ES-I3 (cell line): ENCODE measurements around the gene NR1H4.
"Not testable (repeated sequence)": the region's sequence is repeated elsewhere in the genome, so short reads cannot be mapped to it uniquely, and the experiment has no call there.

Experiments used
- H3K36me3 ChIP-seq: 2 replicates; pipeline ENCODE4 v1.6.1; 2013; ENCODE audit warnings: mild to moderate bottlenecking, low read length, control low read depth, moderate library complexity; ENCODE audit not compliant: insufficient read depth
- H3K4me1 ChIP-seq: 2 replicates; pipeline ENCODE4 v1.6.1; 2013; ENCODE audit warnings: mild to moderate bottlenecking, control low read depth, low read length; ENCODE audit not compliant: insufficient read depth
- H3K9ac ChIP-seq: 2 replicates; pipeline ENCODE4 v1.6.1; 2013; ENCODE audit warnings: low read depth, mild to moderate bottlenecking, low read length, moderate library complexity
- H3K9me3 ChIP-seq: 2 replicates; pipeline ENCODE4 v1.6.1; 2013; ENCODE audit warnings: mild to moderate bottlenecking, low read length, moderate library complexity; ENCODE audit not compliant: control insufficient read depth, insufficient read depth

NR1H4 gene

DNA sequence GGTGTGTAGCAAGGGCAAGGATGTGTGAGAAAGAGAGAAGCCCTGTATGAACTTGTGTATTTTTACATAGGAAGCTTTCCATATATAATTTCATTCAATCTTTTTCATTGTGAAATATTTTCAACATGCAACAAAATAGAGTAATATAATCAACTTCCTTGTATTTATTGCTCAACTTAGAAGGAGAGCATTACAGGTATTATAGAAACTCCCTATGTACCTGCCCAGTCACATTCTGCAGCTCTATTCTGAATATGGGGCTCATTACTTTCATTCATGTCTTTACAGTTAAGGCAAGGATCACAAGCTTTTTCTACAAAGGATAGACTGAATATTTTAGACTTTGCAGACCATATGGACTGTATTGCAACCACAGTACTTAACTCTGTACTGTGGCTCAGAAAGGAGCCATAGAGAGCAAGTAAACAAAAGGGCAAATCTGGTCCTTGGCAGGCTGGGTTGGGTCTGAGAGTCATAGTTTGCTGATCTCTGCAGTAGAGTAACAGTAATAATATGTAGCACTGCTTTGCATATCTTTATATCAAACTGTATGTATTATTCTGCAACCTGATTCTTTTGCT, 11.3 kb downstream of the NR1H4 start:
- Histone ChIP-seq H3K4me1 (no peaks in the 10 kb centered on the region), H3K36me3 (no peaks in the 10 kb centered on the region), H3K9me3 (no peaks in the 10 kb centered on the region), H3K9ac (no peak overlapping the region)

DNA sequence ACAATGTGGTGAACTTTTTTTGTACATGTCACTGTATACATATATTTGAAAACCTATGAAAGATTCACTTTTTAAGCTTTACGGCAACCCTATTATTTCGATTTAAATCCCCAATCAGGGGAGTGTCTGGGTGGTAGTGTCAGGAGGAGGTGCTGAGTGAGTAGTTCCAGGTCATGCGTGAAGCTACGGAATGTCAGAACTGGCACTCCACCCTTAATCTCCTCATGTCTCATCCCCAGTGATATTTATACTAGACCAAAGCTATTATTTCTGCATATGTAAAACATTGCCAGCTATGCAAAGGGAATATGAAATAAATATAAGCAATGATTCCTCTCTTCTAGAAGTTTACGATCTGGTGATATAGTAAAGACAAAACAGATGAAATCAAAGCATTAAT, 12.3 kb downstream of the NR1H4 start:
- no peaks in the 10 kb centered on the region for H3K36me3 ChIP-seq
- H3K4me1 ChIP-seq = no peaks in the 10 kb centered on the region

DNA sequence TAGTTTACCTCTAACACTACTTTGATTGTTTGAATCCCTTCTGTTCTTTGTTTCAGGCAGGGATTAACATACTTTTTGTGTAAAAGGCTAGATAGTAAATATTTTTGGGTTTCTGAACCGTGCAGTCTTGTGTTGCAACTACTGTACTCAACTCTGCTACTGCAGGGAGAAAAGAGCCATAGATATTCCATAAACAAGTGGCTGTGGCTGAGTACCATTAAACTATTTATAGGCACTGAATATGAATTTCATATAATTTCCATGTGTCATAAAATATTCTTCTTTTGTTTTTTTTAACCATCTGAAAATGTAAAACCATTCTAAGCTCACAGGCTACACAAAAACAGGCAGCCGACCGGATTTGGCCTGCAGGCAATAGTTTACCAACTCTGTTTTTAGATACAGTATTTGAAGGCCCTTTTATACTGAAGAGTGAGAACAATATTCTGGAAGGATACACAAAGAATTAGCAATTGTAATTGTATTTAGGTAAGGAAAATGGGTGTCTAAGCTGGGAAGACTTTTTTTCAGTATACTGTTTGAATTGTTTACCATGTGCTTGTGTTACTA, 15.7 kb downstream of the NR1H4 start:
- Histone ChIP-seq H3K9ac (no peak overlapping the region), H3K36me3 (no peaks in the 10 kb centered on the region), H3K9me3 (no peaks in the 10 kb centered on the region), H3K4me1 (peaks cover 8% of the 10 kb centered on the region; the same call in 1 of the 2 replicates)

More for the DNA sequence above, 12.3 kb downstream of the NR1H4 start:
- Histone ChIP-seq H3K9me3 (no peaks in the 10 kb centered on the region), H3K9ac (no peak overlapping the region)

DNA sequence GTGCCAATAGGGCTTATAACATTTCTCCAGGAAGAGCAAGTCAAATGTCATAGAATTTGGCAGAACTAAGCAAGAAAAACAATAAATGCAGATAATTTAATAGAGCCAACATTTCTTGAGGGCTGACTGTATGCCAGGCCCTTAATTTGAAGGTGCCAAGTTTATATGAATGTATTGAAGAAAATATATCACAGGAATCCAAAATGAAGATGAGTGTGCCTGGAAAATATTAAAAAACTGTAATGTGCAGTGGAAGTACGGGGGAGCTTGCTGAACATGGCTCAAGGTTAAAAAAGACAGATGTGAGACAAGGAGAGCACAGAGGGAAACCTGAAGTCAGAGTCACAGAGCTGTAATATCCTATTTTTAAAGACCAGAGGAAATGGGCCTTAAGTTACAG, 16.4 kb downstream of the NR1H4 start:
- H3K9ac ChIP-seq = no peak overlapping the region
- no peaks in the 10 kb centered on the region for H3K9me3 ChIP-seq
- H3K4me1 ChIP-seq = peaks cover 8% of the 10 kb centered on the region; the same call in 1 of the 2 replicates
- no peaks in the 10 kb centered on the region for H3K36me3 ChIP-seq

DNA sequence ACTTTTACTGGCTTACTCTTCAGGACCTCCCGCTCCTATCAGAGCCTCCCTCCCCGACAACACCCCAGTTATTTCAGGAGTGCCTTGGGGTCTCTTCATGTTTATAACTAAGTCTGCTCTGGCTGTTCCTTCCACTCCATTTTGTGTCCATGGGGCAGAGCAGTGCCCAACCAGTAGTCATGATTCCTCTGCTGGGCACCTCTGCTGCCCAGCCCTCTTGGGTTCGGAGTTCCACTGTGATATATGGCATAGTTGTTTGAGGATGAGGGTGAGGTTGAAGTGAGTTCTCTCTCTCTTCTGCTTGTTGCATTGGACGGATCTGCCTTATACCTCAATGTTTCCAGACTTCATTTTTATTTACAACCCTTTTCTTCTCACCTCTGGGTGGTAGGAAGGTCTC, 17.4 kb downstream of the NR1H4 start:
- H3K4me1 ChIP-seq = peaks cover 8% of the 10 kb centered on the region; the same call in 1 of the 2 replicates
- no peaks in the 10 kb centered on the region for H3K36me3 ChIP-seq
- H3K9me3 ChIP-seq = no peaks in the 10 kb centered on the region
- H3K9ac ChIP-seq = no peak overlapping the region

DNA sequence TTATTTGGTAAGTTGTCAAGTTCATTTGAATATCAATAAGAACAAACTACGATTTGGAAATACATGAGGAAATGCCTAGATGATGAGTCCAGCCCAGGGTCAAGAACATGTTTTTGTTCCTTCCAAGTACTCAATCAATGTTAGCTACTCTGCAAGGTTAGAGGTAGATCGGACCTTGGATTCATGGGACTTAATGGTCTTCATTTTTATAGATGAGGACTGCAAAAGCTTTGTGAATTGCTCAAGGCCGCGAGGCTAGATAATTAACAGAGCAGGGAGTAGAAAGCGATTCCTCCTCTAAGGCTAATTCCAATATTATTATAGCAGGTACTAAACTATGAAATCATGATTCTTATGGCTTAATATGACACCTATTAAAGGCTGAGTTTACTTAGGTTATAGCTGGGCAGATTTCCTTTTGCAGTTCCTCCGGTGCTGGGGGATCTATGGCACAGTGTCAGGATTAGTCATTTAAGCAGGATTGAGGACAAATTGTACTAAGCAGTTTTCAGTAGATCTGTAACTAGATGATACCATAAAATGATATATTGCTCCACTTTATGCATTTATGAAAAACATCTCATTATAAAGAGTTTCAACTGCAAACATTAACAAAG, 19.8 kb downstream of the NR1H4 start:
- peaks cover 8% of the 10 kb centered on the region; the same call in 1 of the 2 replicates for H3K4me1 ChIP-seq
- H3K36me3 ChIP-seq = no peaks in the 10 kb centered on the region
- no peaks in the 10 kb centered on the region for H3K9me3 ChIP-seq
- no peak overlapping the region for H3K9ac ChIP-seq

DNA sequence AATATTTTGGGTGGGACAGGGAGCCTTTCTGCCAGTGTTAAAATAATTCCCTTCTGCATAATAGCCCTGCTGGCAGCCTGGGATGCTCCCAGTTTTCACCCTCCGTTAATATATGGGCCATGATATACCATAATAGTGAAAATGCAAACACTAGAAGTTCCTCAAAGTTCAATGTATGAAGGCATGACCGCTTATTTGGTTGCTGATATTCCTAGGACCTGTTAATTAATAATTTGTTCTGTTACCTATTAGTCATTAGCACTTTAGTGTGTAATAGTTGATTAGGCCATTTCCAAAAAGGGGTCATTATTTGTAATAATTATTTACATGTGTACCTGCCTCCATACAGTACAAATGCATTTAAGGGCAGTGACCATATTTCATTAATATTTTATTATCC, 20.4 kb downstream of the NR1H4 start:
- H3K4me1 ChIP-seq = peaks cover 8% of the 10 kb centered on the region; the same call in 1 of the 2 replicates
- no peak overlapping the region for H3K9ac ChIP-seq
- H3K9me3 ChIP-seq = no peaks in the 10 kb centered on the region
- H3K36me3 ChIP-seq = no peaks in the 10 kb centered on the region

DNA sequence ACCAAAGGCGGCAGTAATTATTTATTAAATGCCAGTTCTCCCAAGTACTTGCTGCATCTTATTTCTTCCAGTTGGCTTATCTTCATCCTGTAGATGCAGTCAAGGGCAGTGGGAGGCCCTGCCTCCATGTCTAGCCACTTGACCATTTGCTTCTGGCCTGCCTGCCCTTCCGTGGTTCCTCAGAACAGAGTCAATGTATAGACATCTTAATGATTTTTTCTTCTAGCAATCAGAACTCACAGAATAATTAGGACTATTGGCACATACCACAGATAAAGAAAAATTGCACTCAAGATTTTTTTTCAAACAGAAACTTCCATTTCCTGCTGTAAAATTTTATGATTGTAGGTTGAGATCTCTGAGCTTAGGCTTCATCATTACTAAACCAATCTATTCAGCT, 20.9 kb downstream of the NR1H4 start:
- no peaks in the 10 kb centered on the region for H3K9me3 ChIP-seq
- H3K4me1 ChIP-seq = peaks cover 8% of the 10 kb centered on the region; the same call in 1 of the 2 replicates
- no peaks in the 10 kb centered on the region for H3K36me3 ChIP-seq
- H3K9ac ChIP-seq = no peak overlapping the region

DNA sequence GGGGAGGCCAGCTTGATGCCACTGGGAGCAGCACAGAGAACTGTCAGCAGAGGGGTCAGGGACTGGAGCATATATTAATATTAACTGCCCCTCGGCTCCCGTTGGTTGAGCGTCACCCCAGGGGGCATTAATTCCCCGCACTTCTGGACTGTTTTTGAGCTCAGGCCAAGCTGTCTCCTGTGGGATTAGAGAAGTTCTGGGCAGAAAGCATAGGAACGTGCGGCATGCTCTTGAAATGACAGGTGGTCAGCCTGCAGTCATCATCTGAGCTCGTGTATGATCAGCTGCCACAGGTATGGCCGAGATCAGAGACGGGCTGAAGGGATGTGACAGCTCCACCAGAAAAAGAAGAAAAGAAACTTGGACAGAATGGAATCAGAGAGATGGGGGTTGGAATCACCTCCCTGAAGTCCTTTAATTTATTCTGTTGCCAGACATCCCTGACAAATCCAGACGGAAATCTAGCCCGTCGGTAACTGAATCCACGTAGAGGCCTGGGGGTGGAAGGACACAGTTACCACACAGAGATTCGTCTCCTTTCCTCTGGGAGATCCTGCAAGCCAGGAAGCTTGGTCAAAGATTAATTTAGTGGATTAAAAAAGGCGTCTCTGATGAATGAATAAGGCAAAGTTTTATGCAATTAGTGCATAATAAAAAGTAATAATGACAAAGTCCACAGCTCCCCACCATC, 23.6 kb downstream of the NR1H4 start:
- Histone ChIP-seq H3K9ac (no peak overlapping the region), H3K9me3 (no peaks in the 10 kb centered on the region), H3K4me1 (peaks cover 8% of the 10 kb centered on the region; the same call in 1 of the 2 replicates), H3K36me3 (no peaks in the 10 kb centered on the region)

DNA sequence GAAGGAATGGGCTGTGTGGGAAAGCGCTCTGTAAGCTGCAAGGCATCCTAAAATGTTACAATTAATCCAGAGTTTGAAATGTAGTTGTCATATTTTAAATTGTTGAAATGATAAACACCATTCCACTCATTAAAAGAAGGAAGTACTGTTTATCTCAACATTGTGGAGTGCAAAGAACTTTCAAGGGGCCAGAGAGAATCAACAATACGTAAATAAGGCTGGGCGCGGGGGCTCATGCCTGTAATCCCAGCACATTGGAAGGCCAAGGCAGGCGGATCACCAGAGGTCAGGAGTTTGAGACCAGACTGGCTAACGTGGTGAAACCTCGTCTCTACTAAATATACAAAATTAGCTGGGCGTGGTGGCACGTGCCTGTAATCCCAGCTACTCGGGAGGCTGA, 24.5 kb downstream of the NR1H4 start:
- H3K9me3 ChIP-seq = no peaks in the 10 kb centered on the region
- H3K36me3 ChIP-seq = no peaks in the 10 kb centered on the region
- H3K4me1 ChIP-seq = peaks cover 5% of the 10 kb centered on the region; the same call in 1 of the 2 replicates
- no peak overlapping the region for H3K9ac ChIP-seq

DNA sequence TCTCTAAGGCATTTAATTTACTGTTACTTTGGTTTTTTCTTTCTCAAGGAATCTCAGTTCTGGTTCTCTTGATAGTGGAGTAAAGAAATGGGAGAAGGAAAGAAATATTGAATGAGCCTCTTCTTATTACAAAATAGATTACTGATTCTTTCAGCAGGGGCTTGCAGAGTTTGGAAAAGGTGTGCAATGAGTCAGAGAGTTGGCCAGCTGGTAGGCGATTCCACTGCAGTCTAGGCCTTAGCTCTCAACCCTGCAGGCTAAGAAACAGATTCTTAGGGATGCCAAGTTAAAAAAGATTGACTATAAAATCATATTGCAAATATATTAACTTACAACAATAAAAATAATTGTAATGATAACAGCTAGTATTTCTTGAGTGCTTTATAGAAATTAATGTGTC, 25.8 kb downstream of the NR1H4 start:
- Histone ChIP-seq H3K9ac (no peak overlapping the region), H3K9me3 (no peaks in the 10 kb centered on the region), H3K36me3 (no peaks in the 10 kb centered on the region), H3K4me1 (no peaks in the 10 kb centered on the region)

DNA sequence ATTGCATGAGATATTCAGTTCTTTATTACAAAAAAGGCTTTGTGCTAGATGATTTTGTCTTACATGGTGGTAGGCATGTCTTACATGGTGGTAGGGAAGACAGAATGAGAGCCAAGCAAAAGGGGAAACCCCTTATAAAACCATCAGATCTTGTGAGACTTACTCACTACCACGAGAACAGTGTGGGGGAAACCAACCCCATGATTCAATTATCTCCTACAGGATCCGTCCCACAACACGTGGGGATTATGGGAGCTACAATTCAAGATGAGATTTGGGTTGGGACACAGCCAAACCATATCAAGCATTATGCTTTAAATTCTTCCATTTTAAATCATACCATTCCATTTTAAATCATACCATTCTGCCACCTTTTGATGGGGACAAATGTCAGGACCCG, 29.1 kb downstream of the NR1H4 start:
- H3K9me3 ChIP-seq, H3K36me3 ChIP-seq, H3K9ac ChIP-seq, H3K4me1 ChIP-seq: not testable (repeated sequence)

DNA sequence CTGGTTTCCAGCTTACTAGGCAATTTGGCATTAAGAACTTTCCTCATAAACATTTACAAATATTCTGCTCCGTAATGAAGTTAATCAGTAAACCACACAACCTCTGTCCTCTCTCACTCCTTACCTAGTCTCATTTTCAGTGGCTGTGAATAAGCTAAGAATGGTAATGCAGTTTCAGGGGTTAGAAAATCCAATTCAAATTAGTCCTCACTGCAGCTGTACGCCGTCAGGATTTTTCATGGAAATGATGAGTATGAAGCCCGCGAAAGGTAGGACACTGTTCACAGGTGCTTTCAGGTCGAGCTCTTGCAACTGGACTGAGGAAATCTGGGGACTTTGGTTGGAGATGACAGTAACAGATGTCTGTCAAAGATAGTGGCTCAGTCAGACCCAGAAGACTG, 29.6 kb downstream of the NR1H4 start:
- Histone ChIP-seq H3K36me3 (no peaks in the 10 kb centered on the region), H3K4me1 (no peaks in the 10 kb centered on the region), H3K9ac (no peak overlapping the region), H3K9me3 (no peaks in the 10 kb centered on the region)

DNA sequence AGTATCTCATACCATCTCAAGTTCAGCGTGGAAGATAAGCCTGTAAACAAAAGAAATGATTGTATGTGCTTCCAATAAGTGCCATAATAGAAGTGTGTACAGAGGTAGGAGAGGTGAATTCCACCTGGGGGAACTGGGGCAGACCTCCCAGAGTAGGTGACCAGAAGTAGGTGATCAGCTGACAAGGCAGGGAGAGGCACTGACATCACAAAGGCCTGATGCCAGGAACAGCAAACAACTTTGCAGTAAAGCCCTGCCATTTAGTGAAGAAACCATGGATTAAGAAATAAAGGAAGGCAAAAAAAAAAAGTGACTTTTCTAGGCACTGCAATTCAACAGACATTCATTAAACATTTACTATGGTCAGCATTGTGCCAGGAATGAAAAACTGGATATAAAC, 31.1 kb downstream of the NR1H4 start:
- Histone ChIP-seq H3K9me3 (no peaks in the 10 kb centered on the region), H3K9ac (no peak overlapping the region), H3K36me3 (no peaks in the 10 kb centered on the region), H3K4me1 (no peaks in the 10 kb centered on the region)

DNA sequence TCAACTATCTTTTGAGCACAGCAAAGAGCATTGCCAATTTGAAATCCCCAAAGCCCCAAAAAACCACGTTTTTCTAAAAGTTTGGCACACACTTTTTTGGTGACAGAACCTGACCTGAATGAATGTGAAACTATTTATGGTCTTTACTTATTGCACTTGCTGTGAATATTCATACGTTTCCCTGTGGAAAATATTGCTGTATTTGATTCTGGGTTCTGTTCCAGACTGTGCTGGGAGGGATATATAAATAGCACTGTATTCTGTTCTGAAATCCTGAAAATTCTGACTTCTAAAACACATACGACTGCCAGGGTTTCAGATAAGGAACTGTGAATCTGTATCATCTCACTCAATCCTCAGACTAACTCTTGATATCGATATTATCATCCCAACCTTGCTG, 35.1 kb downstream of the NR1H4 start:
- Histone ChIP-seq H3K9ac (no peak overlapping the region), H3K4me1 (no peaks in the 10 kb centered on the region), H3K36me3 (no peaks in the 10 kb centered on the region), H3K9me3 (no peaks in the 10 kb centered on the region)
